CMK (cell line): ENCODE measurements around the gene HSD17B7.
"Not testable (repeated sequence)": the region's sequence is repeated elsewhere in the genome, so short reads cannot be mapped to it uniquely, and the experiment has no call there.

Source experiments
- DNase-seq: peaks from one replicate; pipeline ENCODE4 v3.0.0-alpha.2; 2010; ENCODE audit warnings: low read depth

Gene HSD17B7, protein sequence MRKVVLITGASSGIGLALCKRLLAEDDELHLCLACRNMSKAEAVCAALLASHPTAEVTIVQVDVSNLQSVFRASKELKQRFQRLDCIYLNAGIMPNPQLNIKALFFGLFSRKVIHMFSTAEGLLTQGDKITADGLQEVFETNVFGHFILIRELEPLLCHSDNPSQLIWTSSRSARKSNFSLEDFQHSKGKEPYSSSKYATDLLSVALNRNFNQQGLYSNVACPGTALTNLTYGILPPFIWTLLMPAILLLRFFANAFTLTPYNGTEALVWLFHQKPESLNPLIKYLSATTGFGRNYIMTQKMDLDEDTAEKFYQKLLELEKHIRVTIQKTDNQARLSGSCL

DNA sequence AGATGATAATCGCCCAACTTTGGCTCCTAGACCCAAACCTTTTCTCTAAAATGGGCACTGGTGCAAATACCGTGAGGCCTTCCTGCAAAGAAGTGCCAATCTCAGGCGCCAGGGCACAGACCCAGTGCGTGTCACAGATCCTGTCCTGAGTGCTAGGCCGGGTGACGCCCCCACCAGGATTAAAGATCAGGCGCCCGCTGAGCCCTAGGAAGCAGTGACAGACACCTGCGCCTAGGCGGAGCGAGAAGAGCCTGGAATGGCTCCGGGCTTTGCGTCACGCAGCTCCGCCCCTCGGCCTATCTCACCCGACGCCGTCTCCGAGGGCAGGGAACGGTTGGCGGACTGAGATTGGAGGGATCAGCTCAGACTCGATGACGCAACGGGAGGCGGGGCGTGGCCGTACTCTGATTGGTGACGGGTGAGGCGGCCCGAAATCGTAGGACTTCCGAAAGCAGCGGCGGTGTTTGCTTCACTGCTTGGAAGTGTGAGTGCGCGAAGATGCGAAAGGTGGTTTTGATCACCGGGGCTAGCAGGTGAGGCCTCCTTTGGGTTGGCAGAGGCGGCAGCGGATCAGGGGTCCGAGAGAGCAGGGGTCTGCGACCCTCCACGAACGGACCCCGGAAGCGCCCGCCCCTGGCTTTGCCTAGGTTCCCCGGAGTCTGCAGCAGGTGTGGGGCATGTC is at the start of gene HSD17B7:
HSD17B7 (plus strand) TSS at position 400 of the 682 bp plus-strand sequence; CDS start at position 499, 99 bp downstream.
- peak; percentile 69 for DNase-seq

- no peak for DNase-seq
Measured at GRCh38 chr1:162740755-162741154, 49.7 kb upstream of the HSD17B7 start.

DNA sequence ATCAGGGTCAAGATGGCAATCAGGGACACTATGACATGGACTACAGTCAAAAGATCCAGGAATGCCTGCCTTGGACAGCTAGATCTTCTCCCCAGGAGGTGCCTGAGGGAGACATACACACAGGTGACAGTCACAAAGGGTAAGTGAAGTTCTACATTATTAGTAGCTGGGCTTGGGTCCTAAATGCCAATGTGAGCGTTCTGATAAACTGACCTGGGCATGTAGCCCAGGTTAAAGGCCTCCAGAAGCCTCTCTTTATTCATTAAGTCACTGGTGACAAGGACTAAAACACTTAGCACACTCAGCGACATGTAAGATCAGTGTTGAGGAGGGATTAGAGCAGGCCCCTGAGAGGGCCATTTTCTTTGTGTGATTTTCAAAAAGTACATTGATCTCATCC is 48.9 kb upstream of the HSD17B7 start:
- DNase-seq: no peak

- not testable (repeated sequence) for DNase-seq
Measured at GRCh38 chr1:162746264-162746942, 44.1 kb upstream of the HSD17B7 start.

GRCh38 chr1:162753001-162753658 is 37.4 kb upstream of the HSD17B7 start:
- no peak for DNase-seq

DNA sequence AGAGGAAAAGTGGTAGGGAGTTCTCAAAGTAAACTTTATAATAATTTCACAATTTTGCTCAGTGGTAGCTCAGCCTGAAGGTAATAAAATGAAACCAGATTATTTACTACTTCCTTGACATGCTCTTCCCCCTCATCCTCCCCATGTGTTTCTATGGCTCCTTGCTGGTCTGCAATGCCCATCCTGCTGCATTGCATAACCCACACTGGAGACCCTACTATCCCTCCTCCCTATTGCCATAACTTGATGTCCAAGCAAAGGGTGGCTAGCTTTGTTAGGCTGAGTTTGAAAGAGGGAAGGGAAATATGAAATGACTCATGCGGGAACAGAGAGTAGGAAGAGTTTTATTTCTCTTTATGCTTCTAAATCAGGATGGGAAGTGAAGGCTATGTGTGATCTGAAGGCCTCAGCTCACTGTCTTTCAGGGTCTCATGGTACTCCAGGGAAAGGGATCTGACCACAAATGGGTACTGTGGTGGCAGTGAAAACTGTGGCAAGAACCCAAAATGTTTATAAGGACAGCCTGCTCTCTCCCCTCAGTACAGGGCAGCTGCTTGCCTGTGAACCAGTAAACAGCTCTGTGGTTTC is 36.4 kb upstream of the HSD17B7 start:
- no peak for DNase-seq

DNA sequence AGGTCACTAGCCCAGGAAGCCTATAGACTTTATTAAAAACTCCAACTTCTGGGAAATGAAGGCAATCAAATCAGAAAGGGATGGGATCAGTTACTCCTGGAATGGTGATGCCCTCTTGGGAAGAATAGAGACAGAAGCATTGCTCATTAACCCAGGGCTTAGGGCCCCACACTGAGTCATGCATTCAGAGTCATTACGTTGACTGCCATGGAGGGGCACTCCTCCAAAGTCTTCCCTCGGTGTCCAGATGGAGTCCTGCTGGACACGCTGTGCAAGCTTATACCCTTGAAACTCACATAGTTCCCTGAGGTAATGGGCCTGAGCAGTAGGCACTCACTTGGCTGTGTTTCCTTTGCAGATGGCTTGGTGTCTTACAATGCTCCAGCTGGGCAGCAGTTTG is 35.2 kb upstream of the HSD17B7 start:
- no peak for DNase-seq

DNA sequence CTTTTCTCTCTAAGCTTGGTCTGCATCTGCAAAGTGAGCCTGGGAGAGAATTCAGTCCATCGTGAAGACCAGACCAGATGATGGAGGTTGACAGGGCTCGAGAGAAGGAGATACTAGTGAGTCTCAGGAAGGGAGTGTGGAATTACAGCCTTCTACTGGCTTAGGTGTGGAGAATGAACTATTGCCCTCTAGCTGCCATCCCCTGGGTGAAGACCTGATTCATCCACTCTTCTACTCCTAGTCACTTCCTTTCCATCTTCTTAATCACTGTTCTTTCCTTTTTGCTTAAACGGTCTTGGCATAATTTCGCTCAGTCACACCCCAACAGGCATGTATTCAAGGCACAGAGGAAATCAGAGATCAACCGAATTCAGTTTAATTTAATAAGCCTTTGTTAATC is 34.0 kb upstream of the HSD17B7 start:
- no peak for DNase-seq

GRCh38 chr1:162757476-162757875 is 33.0 kb upstream of the HSD17B7 start:
- no peak for DNase-seq

GRCh38 chr1:162765788-162766187 is 24.7 kb upstream of the HSD17B7 start:
- no peak for DNase-seq

DNA sequence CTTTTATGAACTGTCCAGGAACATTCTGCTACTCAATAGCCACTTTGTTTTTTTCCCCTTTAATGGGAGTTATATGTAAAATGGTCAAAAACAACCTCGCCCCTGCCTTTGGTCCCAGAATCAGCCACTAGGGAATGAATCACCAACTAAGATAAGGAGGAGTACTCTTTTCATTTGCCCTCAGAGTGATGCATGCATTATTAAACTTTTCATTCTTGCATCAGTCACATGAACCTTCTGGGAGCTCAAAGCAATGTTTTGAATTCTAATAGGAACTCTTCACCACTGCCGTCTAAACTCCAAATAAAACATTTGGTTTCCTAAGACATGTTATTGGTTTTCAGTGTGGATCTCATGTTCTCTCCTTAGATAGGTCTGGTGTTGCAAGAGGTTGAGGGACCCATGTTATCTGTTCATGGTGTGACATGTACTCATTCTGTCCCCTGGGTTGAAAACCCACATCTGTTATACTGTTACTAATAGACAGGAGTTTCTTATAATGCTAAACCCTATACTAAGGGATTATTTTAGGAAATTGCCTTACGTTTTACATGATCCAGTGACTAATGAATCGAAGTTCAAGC is 17.8 kb upstream of the HSD17B7 start:
- no peak for DNase-seq

GRCh38 chr1:162774007-162774406 is 16.5 kb upstream of the HSD17B7 start:
- DNase-seq: no peak

DNA sequence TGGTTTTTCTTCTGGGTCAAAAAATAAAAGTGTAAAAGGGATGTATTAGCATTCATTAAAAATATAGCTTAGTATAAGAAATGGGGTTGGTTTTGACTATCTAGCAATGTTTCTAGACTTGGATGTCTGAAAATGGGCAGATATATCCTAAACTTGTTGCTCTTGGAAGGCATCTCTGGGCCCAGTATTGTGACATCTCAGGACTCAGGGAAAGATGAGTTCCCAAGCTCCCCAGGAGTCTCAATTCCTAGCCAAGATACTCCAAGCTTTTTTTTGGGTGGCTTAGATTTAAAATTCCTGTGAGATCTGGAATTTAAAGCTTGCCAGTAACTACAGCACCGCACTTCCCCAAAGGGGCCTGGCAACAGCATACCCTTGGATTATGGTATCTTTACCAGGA is 11.5 kb upstream of the HSD17B7 start:
- no peak for DNase-seq

DNA sequence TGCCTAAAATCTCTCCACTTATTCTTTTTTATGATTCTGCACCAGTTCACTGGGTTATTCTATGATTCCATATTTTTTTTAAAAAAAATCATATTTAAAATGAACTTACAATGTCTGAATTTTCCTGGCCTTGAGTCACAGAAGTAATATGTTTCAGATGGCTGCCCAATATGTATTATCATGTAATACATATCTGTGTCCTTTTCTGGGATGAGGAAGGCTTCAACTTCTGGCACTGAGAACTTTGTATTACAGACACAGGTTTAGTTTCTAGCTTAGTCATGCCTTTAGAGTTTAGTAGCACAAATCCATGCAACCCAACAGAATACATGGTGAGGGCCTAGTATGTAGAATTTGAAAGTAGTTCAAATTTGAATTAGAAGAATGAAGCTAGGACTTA is 7.8 kb upstream of the HSD17B7 start:
- no peak for DNase-seq

DNA sequence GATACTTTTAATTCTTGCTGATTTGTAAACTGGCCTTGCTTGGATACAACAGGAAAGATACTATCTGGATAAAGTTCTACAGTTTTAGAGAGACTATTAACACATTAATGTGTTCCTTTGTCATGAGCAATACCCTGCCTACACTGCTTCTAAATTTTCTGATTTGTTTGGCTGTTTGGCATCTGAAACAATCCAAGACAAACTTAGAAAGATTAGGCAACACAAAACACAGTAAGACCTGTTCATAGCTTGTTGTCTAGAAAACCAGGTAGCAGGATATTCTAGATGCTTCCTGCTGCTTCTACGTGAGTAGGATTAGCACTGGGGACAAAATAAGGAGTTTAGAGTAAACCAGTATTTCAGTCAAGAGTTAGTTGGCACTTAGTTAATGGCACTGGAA is 5.6 kb upstream of the HSD17B7 start:
- not testable (repeated sequence) for DNase-seq

DNA sequence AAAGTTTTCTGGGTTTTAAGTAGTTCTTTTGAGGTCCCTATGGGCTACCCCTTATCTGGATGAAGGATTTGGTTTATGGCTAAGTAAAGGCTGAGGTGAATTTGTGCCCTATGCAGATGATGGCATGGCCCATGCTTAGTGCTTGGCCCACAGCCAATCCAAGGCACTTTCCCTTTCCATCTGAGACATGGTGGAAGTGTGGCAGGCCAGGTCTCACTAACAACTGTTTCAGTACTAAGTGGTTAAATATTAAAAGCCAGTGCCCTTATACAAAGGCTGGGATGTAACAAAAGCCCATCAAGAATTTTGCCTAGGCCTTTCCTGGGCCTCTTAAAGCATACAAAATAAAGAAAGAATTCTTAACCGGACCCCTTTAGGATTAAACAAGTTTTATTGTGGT is 1.7 kb upstream of the HSD17B7 start:
- DNase-seq: not testable (repeated sequence)

GRCh38 chr1:162790985-162791357 is 469 bp downstream of the HSD17B7 start:
- DNase-seq: not testable (repeated sequence)

DNA sequence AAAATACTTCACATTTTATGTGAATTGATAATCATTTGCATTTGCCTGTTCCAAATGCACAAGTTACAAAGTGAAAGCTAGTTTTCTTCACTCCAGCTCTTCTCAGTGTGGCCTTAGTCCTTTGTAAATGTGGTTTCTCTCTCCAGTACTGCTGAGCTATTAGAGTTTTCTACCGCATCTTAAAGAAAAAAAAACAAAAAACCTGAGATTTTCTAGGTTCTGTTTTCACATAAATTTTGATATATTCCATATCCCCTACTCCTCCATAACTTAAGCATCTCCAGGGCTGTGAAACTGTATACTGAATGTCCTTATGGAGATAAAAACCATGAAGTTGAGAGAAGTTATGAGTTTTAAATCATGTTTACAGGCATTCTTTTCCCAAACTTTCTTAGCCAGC is 3.8 kb downstream of the HSD17B7 start:
- DNase-seq: not testable (repeated sequence)

DNA sequence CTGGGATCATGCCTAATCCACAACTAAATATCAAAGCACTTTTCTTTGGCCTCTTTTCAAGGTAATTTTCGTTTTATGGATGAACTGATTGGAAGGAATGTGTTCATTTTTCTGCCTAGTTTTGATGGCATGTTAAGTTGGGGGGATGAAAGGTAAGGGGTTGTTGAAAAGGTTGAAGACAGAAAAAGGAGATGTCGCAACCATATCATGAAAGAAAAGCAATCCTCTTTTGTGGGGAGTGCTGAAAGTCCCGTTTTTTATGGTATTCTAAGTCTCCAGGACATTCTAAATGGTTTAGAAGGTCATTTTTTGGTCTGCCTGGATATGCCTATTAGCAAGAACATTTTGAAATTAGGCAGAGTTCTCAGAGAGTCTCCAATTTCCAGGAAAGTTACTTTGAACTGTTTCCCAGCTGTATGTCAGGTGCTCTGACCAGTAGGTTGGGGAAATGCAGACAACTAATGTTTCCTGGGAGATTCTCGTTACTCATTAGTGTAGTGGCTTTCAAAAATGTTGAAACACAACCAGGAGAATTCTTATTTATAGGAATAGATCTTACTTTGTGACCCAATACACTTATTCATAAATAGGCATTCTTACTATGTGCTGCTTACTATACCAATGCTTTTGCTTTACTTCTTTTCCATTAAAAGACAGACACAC is 6.2 kb downstream of the HSD17B7 start:
- not testable (repeated sequence) for DNase-seq

GRCh38 chr1:162799995-162800830 is 9.7 kb downstream of the HSD17B7 start:
- DNase-seq: not testable (repeated sequence)
